CD4-positive, alpha-beta T cell (primary cell): ENCODE data around the gene IKZF1. TPM values are rescaled to one million over a fixed set of nuclear protein-coding genes. Genes with fewer than 3 reads are reported as not detected.

Source experiments
- ATAC-seq: fragments of 200-7000 bp; cut with Tn5 transposase; one replicate; pipeline ENCODE4 v1.10.0; 2022; ENCODE audit warnings: mild to moderate bottlenecking; ENCODE audit not compliant: poor library complexity
- CTCF ChIA-PET: fragments of 350-600 bp; sonication (Branson Sonifier 250); formaldehyde crosslinking; loops from one replicate; lab custom pipeline; 2021; ENCODE audit warnings: antibody characterized with exemption, inconsistent platforms; lab: Charles Lee
- POLR2A ChIA-PET: fragments of 350-600 bp; sonication (Branson Sonifier 250); formaldehyde crosslinking; loops from one replicate; lab custom pipeline; 2021; ENCODE audit warnings: antibody characterized with exemption, inconsistent platforms; lab: Charles Lee
- DNase-seq, 14 experiments: peaks; one replicate each; pipeline ENCODE4 v3.0.0-alpha.2; 2013 to 2020; ENCODE audit warnings: mixed read lengths in 2 of 14
- H3K27ac ChIP-seq, 2 donors: one replicate each; pipeline versions ENCODE4 v1.5.1 to v1.7.0; 2013; ENCODE audit warnings: low read length in 2 of 2, low read depth in 1 of 2, mild to moderate bottlenecking in 1 of 2
- H3K27me3 ChIP-seq, 2 experiments: 1 replicate in 1 of 2; 2 replicates in 1 of 2; pipeline versions ENCODE4 v1.6.1 to v1.7.0; 2013; ENCODE audit warnings: low read length in 2 of 2, control low read depth in 1 of 2, mild to moderate bottlenecking in 1 of 2, moderate library complexity in 1 of 2; ENCODE audit not compliant: insufficient read depth in 2 of 2, control insufficient read depth in 1 of 2
- H3K36me3 ChIP-seq: one replicate; pipeline ENCODE4 v1.6.1; 2013; ENCODE audit warnings: low read length, control low read depth; ENCODE audit not compliant: insufficient read depth
- H3K4me1 ChIP-seq: one replicate; pipeline ENCODE4 v1.6.1; 2013; ENCODE audit warnings: low read length, control low read depth; ENCODE audit not compliant: insufficient read depth
- H3K4me3 ChIP-seq: one replicate; pipeline ENCODE4 v1.5.1; 2013; ENCODE audit warnings: mild to moderate bottlenecking, low read length, moderate library complexity
- H3K9me3 ChIP-seq, 2 experiments: 1 replicate in 1 of 2; 2 replicates in 1 of 2; pipeline versions ENCODE4 v1.6.1 to v1.7.0; 2013; ENCODE audit warnings: low read length in 2 of 2, mild to moderate bottlenecking in 2 of 2, control low read depth in 1 of 2, moderate library complexity in 1 of 2; ENCODE audit not compliant: control insufficient read depth in 1 of 2, insufficient read depth in 1 of 2
- H3K27ac Mint-ChIP-seq: one replicate; pipeline ENCODE4 v1.8.0; 2020; ENCODE audit warnings: mixed read lengths
- H3K27me3 Mint-ChIP-seq: one replicate; pipeline ENCODE4 v1.8.0; 2021; ENCODE audit warnings: mixed read lengths
- H3K36me3 Mint-ChIP-seq: one replicate; pipeline ENCODE4 v1.8.0; 2021; ENCODE audit warnings: low read depth, mixed read lengths
- H3K4me1 Mint-ChIP-seq: one replicate; pipeline ENCODE4 v1.8.0; 2021; ENCODE audit warnings: low read depth, mixed read lengths
- H3K4me3 Mint-ChIP-seq: one replicate; pipeline ENCODE4 v1.8.0; 2020; ENCODE audit warnings: mild to moderate bottlenecking, mixed read lengths
- H3K9me3 Mint-ChIP-seq: one replicate; pipeline ENCODE4 v1.8.0; 2020; ENCODE audit warnings: mixed read lengths
- intact Hi-C, 2 experiments: fragments of 100-400 bp; cut with DNase I in 1 of 2; cut with micrococcal nuclease in 1 of 2; formaldehyde crosslinking; loops; one replicate each; pipeline versions ENCODE4 v1.15.1 to v1.9.0; 2023 to 2025; cut with DNase I, micrococcal nuclease
- total RNA-seq, 174 experiments: library from RNA in 2 of 174; stranded (reverse) in 2 of 174; gene quantifications; one replicate each; pipeline ENCODE4 v1.2.3 and lab custom pipeline; 2021 to 2026
- TF ChIP-seq, protein P1 (sequence below): fragments of 200-600 bp; IDR thresholded peaks from one replicate; pipeline ENCODE4 v1.8.0; 2022; ENCODE audit warnings: antibody characterized with exemption, mild to moderate bottlenecking

IKZF1 gene
- total RNA-seq, 2 experiments from 2014 or later, result 297 to 300 TPM

DNA sequence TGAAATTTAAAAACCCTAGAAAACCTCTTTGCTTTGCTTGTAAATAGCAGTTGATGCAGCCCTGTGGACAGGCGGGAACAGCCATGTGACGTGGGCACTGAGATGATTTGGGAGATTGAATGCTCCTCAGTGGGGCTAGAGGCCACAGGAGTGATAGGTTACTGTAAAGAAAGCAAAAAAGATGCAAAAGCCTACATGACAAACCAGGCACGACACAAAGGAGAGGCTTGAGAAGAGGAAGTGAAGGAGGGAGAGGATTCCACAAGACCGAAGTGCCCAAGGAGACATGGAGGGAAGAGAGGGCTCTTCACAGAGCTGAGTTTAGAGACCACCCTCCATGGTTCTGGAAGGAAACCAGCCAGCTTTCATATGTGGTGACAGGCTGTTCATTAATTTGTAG, 25.7 kb downstream of the IKZF1 start:
- Histone ChIP-seq H3K27ac (peak overlapping the region; percentile 87 to 91), H3K9me3 (no peaks in the 10 kb centered on the region), H3K36me3 (peaks cover 79% of the 10 kb centered on the region), H3K4me1 (peaks cover 84% of the 10 kb centered on the region), H3K4me3 (peak overlapping the region; percentile 3), H3K27me3 (no peaks in the 10 kb centered on the region)
- Mint-ChIP-seq H3K27me3 (no peaks in the 10 kb centered on the region), H3K9me3 (no peaks in the 10 kb centered on the region), H3K4me3 (no peak overlapping the region), H3K4me1 (peaks cover 28% of the 10 kb centered on the region), H3K36me3 (peaks cover 76% of the 10 kb centered on the region), H3K27ac (no peak overlapping the region)
- POLR2A ChIA-PET, result interaction anchor here (0.6 to 32.3 kb wide), 9 partner anchors 10 to 187 kb away, joined by 3 to 2111 read pairs (median 4); partner anchors contain the start of gene IKZF1
- peak in 1 of 14 experiments; percentile 40 for DNase-seq
- ATAC-seq, result no peak
- intact Hi-C loops, result loop anchor here (1.0 to 5.0 kb wide), 2 partner anchors 8 to 37 kb away; no protein-coding TSS in a partner anchor
- CTCF ChIA-PET, result interaction anchor here (1.0 to 1.2 kb wide), 2 partner anchors 10 to 125 kb away, joined by 3 to 5 read pairs; no protein-coding TSS in a partner anchor
- TF ChIP-seq, protein P1, sequence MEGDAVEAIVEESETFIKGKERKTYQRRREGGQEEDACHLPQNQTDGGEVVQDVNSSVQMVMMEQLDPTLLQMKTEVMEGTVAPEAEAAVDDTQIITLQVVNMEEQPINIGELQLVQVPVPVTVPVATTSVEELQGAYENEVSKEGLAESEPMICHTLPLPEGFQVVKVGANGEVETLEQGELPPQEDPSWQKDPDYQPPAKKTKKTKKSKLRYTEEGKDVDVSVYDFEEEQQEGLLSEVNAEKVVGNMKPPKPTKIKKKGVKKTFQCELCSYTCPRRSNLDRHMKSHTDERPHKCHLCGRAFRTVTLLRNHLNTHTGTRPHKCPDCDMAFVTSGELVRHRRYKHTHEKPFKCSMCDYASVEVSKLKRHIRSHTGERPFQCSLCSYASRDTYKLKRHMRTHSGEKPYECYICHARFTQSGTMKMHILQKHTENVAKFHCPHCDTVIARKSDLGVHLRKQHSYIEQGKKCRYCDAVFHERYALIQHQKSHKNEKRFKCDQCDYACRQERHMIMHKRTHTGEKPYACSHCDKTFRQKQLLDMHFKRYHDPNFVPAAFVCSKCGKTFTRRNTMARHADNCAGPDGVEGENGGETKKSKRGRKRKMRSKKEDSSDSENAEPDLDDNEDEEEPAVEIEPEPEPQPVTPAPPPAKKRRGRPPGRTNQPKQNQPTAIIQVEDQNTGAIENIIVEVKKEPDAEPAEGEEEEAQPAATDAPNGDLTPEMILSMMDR, result no peak

GRCh38 chr7:50330696-50331095, 26.2 kb downstream of the IKZF1 start:
- Histone ChIP-seq H3K27ac (peak overlapping the region; percentile 87 to 91), H3K4me1 (peaks cover 84% of the 10 kb centered on the region), H3K36me3 (peaks cover 79% of the 10 kb centered on the region), H3K9me3 (no peaks in the 10 kb centered on the region), H3K4me3 (no peak overlapping the region), H3K27me3 (no peaks in the 10 kb centered on the region)
- Mint-ChIP-seq H3K36me3 (peaks cover 72% of the 10 kb centered on the region), H3K27me3 (no peaks in the 10 kb centered on the region), H3K27ac (no peak overlapping the region), H3K4me1 (peaks cover 25% of the 10 kb centered on the region), H3K9me3 (no peaks in the 10 kb centered on the region), H3K4me3 (no peak overlapping the region)
- ChIA-PET CTCF (interaction anchor here (0.8 to 1.7 kb wide), 6 partner anchors 10 to 125 kb away, joined by 3 to 9 read pairs (median 5); no protein-coding TSS in a partner anchor), POLR2A (interaction anchor here (0.6 to 32.3 kb wide), 11 partner anchors 10 to 187 kb away, joined by 3 to 2111 read pairs (median 4); partner anchors contain the start of gene IKZF1)
- no peak for ATAC-seq
- intact Hi-C loops, result loop anchor here (1.0 to 5.0 kb wide), 3 partner anchors 8 to 37 kb away; no protein-coding TSS in a partner anchor
- peak in 3 of 14 experiments; percentile 58 to 72 (median 60) for DNase-seq
- TF ChIP-seq, protein P1, result no peak

- Mint-ChIP-seq H3K36me3 (peaks cover 63% of the 10 kb centered on the region), H3K4me1 (peaks cover 15% of the 10 kb centered on the region), H3K9me3 (no peaks in the 10 kb centered on the region), H3K4me3 (no peak overlapping the region), H3K27me3 (no peaks in the 10 kb centered on the region), H3K27ac (no peak overlapping the region)
- peaks cover 78% of the 10 kb centered on the region for H3K36me3 ChIP-seq
- no peaks in the 10 kb centered on the region for H3K9me3 ChIP-seq
- TF ChIP-seq, protein P1, result no peak
- peaks cover 89% of the 10 kb centered on the region for H3K4me1 ChIP-seq
- ChIA-PET POLR2A (interaction anchor here (0.6 to 32.3 kb wide), 9 partner anchors 11 to 182 kb away, joined by 3 to 2111 read pairs (median 15); partner anchors contain the start of gene IKZF1), CTCF (interaction anchor here (0.8 to 1.7 kb wide), 10 partner anchors 11 to 33 kb away, joined by 3 to 9 read pairs (median 4); no protein-coding TSS in a partner anchor)
- peak in 4 of 14 experiments; percentile 58 to 84 (median 78) for DNase-seq
- ATAC-seq, result peak; percentile 56
- H3K27me3 ChIP-seq, result no peaks in the 10 kb centered on the region
- H3K27ac ChIP-seq, result peak overlapping the region; percentile 87 to 91
- intact Hi-C loops, result loop anchor here (1.0 to 5.0 kb wide), 3 partner anchors 10 to 36 kb away; no protein-coding TSS in a partner anchor
- H3K4me3 ChIP-seq, result peak overlapping the region; percentile 2
These were observed 27.2 kb downstream of the IKZF1 start for GRCh38 chr7:50331564-50332208.
